Measurements from ENCODE around the gene HAPLN2. TPM values are rescaled to one million over a fixed set of nuclear protein-coding genes. Genes with fewer than 3 reads are reported as not detected.

Gene HAPLN2
- total and polyA plus RNA-seq, 8 donors = 0.33 to 0.37 TPM; not detected in 6

- WGBS, 5 donors = 2 to 8% (median 3%) methylated on average over 44 to 54 of the region's 54 CpGs
- TF ChIP-seq POLR2A (IDR thresholded peaks at IDR 0.05) (no peak), CTCF (IDR thresholded peaks at IDR 0.05) (peak in 5 of 7 experiments; percentile 77 to 95 (median 95))
- H3K9me3 ChIP-seq = no peaks in the 10 kb centered on the region
- intact Hi-C loops (cut with DNase I; ENCODE audit: low total_unique reads) = no loop called here
- DNase-seq = peak; percentile 82 to 91
- H3K36me3 ChIP-seq = no peaks in the 10 kb centered on the region
- H3K27ac ChIP-seq = peak overlapping the region in 1 of 5 donors; percentile 18
- H3K4me1 ChIP-seq = peaks cover 40 to 59% (median 55%) of the 10 kb centered on the region in 4 donors
- peak overlapping the region; percentile 33 to 44 (median 36) for H3K4me3 ChIP-seq
- H3K27me3 ChIP-seq = peaks cover 0 to 66% (median 21%) of the 10 kb centered on the region in 3 donors
Observed at GRCh38 chr1:156656806-156657740, 37.9 kb downstream of the HAPLN2 start.

- intact Hi-C loops (cut with DNase I; ENCODE audit: low total_unique reads) = no loop called here
- Histone ChIP-seq H3K9me3 (no peaks in the 10 kb centered on the region), H3K27me3 (peaks cover 0 to 59% (median 20%) of the 10 kb centered on the region in 3 donors), H3K27ac (peak overlapping the region in 1 of 5 donors; percentile 18), H3K36me3 (no peaks in the 10 kb centered on the region), H3K4me3 (peak overlapping the region in 3 of 4 donors; percentile 36 to 44 (median 36)), H3K4me1 (peaks cover 44 to 67% (median 61%) of the 10 kb centered on the region in 4 donors)
- peak in 1 of 2 donors; percentile 24 for DNase-seq
- TF ChIP-seq EP300 (IDR thresholded peaks at IDR 0.05) = no peak
- no peak for TF ChIP-seq POLR2A (IDR thresholded peaks at IDR 0.05)
- TF ChIP-seq POLR2AphosphoS5 (IDR thresholded peaks at IDR 0.05) = no peak
- TF ChIP-seq CTCF (IDR thresholded peaks at IDR 0.05) = peak in 1 of 7 experiments; percentile 49
- 17 to 21% (median 18%) methylated on average over 15 of the region's 15 CpGs for WGBS, 5 donors
Observed at GRCh38 chr1:156657741-156658319, 38.6 kb downstream of the HAPLN2 start.

- Histone ChIP-seq H3K9me3 (no peaks in the 10 kb centered on the region), H3K27me3 (peaks cover 0 to 52% (median 20%) of the 10 kb centered on the region in 3 donors), H3K4me1 (peaks cover 48 to 74% (median 68%) of the 10 kb centered on the region in 4 donors), H3K27ac (no peak overlapping the region), H3K36me3 (no peaks in the 10 kb centered on the region), H3K4me3 (no peak overlapping the region)
- 88 to 93% (median 90%) methylated on average over 14 of the region's 14 CpGs for WGBS, 5 donors
- TF ChIP-seq CTCF (IDR thresholded peaks at IDR 0.05) (no peak), POLR2AphosphoS5 (IDR thresholded peaks at IDR 0.05) (no peak), POLR2A (IDR thresholded peaks at IDR 0.05) (no peak), EP300 (IDR thresholded peaks at IDR 0.05) (no peak)
- intact Hi-C loops (cut with DNase I; ENCODE audit: low total_unique reads) = no loop called here
- DNase-seq = peak in 1 of 2 donors; percentile 19
Observed at GRCh38 chr1:156658496-156658895, 39.3 kb downstream of the HAPLN2 start.

GRCh38 chr1:156658945-156659574 is 39.8 kb downstream of the HAPLN2 start:
- Histone ChIP-seq H3K4me3 (no peak overlapping the region), H3K27me3 (peaks cover 0 to 47% (median 20%) of the 10 kb centered on the region in 3 donors), H3K36me3 (no peaks in the 10 kb centered on the region), H3K4me1 (peaks cover 54 to 79% (median 73%) of the 10 kb centered on the region in 4 donors), H3K27ac (peak overlapping the region in 2 of 5 donors; percentile 67 to 88), H3K9me3 (no peaks in the 10 kb centered on the region)
- intact Hi-C loops (cut with DNase I; ENCODE audit: low total_unique reads) = no loop called here
- WGBS, 5 donors = 65 to 82% (median 79%) methylated on average over 10 of the region's 10 CpGs
- DNase-seq = peak in 1 of 2 donors; percentile 16
- no peak for TF ChIP-seq POLR2AphosphoS5 (IDR thresholded peaks at IDR 0.05)
- TF ChIP-seq CTCF (IDR thresholded peaks at IDR 0.05) = no peak
- no peak for TF ChIP-seq POLR2A (IDR thresholded peaks at IDR 0.05)
- TF ChIP-seq EP300 (IDR thresholded peaks at IDR 0.05) = no peak

All from stomach (tissue), 9 donors.